ENCODE results near the gene FAM83E.

FAM83E gene

GRCh38 chr19:48571378-48572162 lies 43.3 kb downstream of the FAM83E start:
- DNase-seq, result no peak

GRCh38 chr19:48569814-48570213 lies 45.1 kb downstream of the FAM83E start:
- no peak for DNase-seq

DNA sequence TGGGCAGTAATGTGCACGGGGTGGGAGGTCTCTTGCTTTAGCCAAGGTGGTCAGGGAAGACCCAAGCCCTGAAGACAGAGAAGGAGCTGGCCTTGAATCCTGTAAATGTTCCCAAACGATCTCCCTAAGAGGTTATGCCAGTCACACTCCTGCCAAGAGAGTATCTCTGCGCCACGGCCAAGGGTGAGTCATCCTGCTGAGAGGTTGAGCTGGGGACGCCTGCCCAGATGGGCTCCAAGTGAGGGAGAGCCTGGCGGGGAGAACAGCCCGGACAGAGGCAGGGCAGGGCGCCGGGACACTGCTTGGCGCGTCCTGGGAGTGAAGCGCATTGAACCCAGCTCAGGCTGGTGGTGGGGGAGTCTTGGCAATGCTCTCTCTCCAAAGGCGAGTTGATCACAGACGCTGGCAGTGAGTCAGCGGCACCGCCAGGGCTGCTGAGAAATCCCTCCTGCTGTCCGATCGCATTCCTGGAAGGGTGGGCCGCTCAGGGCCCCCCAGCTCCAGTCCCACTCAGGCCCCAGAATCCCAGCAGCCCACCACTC lies 46.5 kb downstream of the FAM83E start:
- peak; percentile 10 for DNase-seq

DNA sequence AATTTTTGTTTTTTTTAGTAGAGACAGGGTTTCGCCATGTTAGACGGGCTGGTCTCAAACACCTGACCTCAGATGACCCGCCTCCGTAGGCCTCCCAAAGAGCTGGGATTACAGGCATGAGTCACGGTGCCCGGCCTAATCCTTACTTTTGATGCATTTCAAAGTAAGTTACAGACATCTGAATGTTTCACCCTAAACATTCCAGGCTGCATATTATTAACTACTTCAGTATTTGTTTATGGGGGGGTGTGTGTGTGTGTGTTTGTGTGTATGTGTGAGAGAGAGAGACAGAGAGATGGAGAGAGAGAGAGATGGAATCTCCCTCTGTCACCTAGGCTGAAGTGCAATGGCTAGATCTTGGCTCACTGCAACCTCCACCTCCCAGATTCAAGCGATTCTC lies 49.8 kb downstream of the FAM83E start:
- no peak for DNase-seq
